HepG2 (cell line): ENCODE measurements around the gene HOXA10. TPM values are rescaled to one million over a fixed set of nuclear protein-coding genes. Genes with fewer than 3 reads are reported as not detected.

ENCODE experiments used
- ATAC-seq: fragments of 200-7000 bp; cut with Tn5 transposase; 3 replicates; pipeline ENCODE4 v1.9.1; 2020; ENCODE audit warnings: mild to moderate bottlenecking, moderate library complexity
- BruUV-seq: library from RNA; stranded (reverse); fragments of 400-500 nt; replicated peaks from 2 replicates; lab custom pipeline; 2021; lab: Mats Ljungman, UMichigan
- CTCF ChIA-PET: fragments of 300-600 bp; formaldehyde crosslinking; extraction: SDS; loops from one replicate; lab custom pipeline; 2021; ENCODE audit warnings: low total read pairs, inconsistent platforms, low intra/inter-chr PET ratio; lab: Yijun Ruan, JAX
- POLR2A ChIA-PET: fragments of 350-600 bp; sonication (Branson Sonifier 250); formaldehyde crosslinking; loops from one replicate; lab custom pipeline; 2020; ENCODE audit warnings: antibody characterized with exemption, inconsistent platforms; lab: Yijun Ruan, JAX
- DNase-seq: peaks from one replicate; pipeline ENCODE4 v3.0.0-alpha.2; 2015; ENCODE audit warnings: low spot score
- FAIRE-seq: peaks from 3 replicates; lab custom pipeline; 2011; peaks lifted over from hg19 to GRCh38; lab: Jason Lieb, UNC
- H2AFZ ChIP-seq: one replicate; pipeline ENCODE4 v1.6.1; 2011; ENCODE audit warnings: low read length, inconsistent platforms
- H3K27ac ChIP-seq: fragments of 300-600 bp; 3 replicates; pipeline ENCODE4 v1.8.0; 2011; ENCODE audit warnings: mixed run types, mild to moderate bottlenecking, mixed read lengths, low read length, inconsistent platforms; ENCODE audit not compliant: insufficient read depth; ENCODE audit errors: extremely low read length
- H3K27me3 ChIP-seq, 2 experiments: fragments of 200-600 bp in 1 of 2; 2 replicates in 1 of 2; 3 replicates in 1 of 2; pipeline versions ENCODE4 v1.6.0 to v1.8.0; 2011; ENCODE audit warnings: low read length in 2 of 2, mild to moderate bottlenecking in 2 of 2, moderate library complexity in 2 of 2, inconsistent platforms in 1 of 2; ENCODE audit not compliant: insufficient read depth in 2 of 2, control insufficient read depth in 1 of 2
- H3K36me3 ChIP-seq, 2 experiments: fragments of 200-600 bp in 1 of 2; replicated peaks in 1 of 2; 2 replicates in 1 of 2; 3 replicates in 1 of 2; pipeline versions ENCODE4 v1.5.1 to v1.8.0; 2011; ENCODE audit warnings: low read length in 2 of 2, inconsistent platforms in 1 of 2; ENCODE audit not compliant: insufficient read depth in 2 of 2, control insufficient read depth in 1 of 2
- H3K4me1 ChIP-seq: 2 replicates; pipeline ENCODE4 v1.5.1; 2012; ENCODE audit warnings: low read length, inconsistent platforms; ENCODE audit not compliant: insufficient read depth
- H3K4me2 ChIP-seq: 2 replicates; pipeline ENCODE4 v1.6.0; 2011; ENCODE audit warnings: low read depth, low read length, inconsistent platforms
- H3K4me3 ChIP-seq, 3 experiments: fragments of 200-600 bp in 1 of 3; sonication (generic), shearing (Covaris generic) in 1 of 3; replicated peaks in 1 of 3; 2 replicates each; pipeline ENCODE4 v1.5.1; 2011 to 2016; ENCODE audit warnings: low read length in 3 of 3, inconsistent platforms in 2 of 3, low read depth in 2 of 3, mild to moderate bottlenecking in 2 of 3, control low read depth in 1 of 3, mixed read lengths in 1 of 3; ENCODE audit not compliant: insufficient read depth in 1 of 3
- H3K79me2 ChIP-seq: one replicate; pipeline ENCODE4 v1.6.1; 2011; ENCODE audit warnings: low read length, inconsistent platforms; ENCODE audit not compliant: insufficient read depth
- H3K9ac ChIP-seq: 2 replicates; pipeline ENCODE4 v1.6.0; 2011; ENCODE audit warnings: mild to moderate bottlenecking, low read depth, low read length, inconsistent platforms; ENCODE audit not compliant: insufficient read depth
- H3K9me3 ChIP-seq: 2 replicates; pipeline ENCODE4 v1.5.1; 2012; ENCODE audit warnings: mild to moderate bottlenecking, low read length
- H4K20me1 ChIP-seq: 2 replicates; pipeline ENCODE4 v1.6.0; 2011; ENCODE audit warnings: inconsistent platforms, mild to moderate bottlenecking, low read length, moderate library complexity; ENCODE audit not compliant: insufficient read depth
- CHCHD3 ChIP-seq: sonication (generic); formaldehyde crosslinking; IDR thresholded peaks from 2 replicates; pipeline ENCODE4 v1.8.0; 2022; ENCODE audit warnings: mild to moderate bottlenecking, missing genetic modification reagents, moderate library complexity
- KLF11 ChIP-seq: IDR thresholded peaks from 2 replicates; pipeline ENCODE4 v1.6.1; 2016; ENCODE audit warnings: missing compliant biosample characterization
- TEAD3 ChIP-seq: optimal IDR thresholded peaks from 2 replicates; pipeline ENCODE3; 2016; ENCODE audit warnings: borderline replicate concordance
- TFE3 ChIP-seq: IDR thresholded peaks from 2 replicates; pipeline ENCODE4 v1.6.1; 2016
- THRA ChIP-seq: sonication (generic); formaldehyde crosslinking; IDR thresholded peaks from 2 replicates; pipeline ENCODE4 v1.4.0; 2020; ENCODE audit warnings: missing genetic modification reagents, borderline replicate concordance
- WGBS: methylation state at CpG from one replicate; pipeline ENCODE4 v1.1.6; 2017; ENCODE audit warnings: low lambda C conversion rate; 5-methylcytosine and 5-hydroxymethylcytosine counted together
- in situ Hi-C: cut with HindIII; loops from 2 replicates; pipeline ENCODE4 v1.10.0; 2017; ENCODE audit warnings: low pct_unique_long_range_greater_than_20kb; ENCODE audit not compliant: extremely low pct_ligation_motif_present
- intact Hi-C: fragments of 100-400 bp; cut with micrococcal nuclease; formaldehyde crosslinking; loops from one replicate; pipeline ENCODE4 v1.10.0; 2022; ENCODE audit not compliant: unreplicated experiment
- polyA plus RNA-seq, 8 experiments: library from polyadenylated mRNA; depleted of rRNA in 3 of 8; stranded (reverse) in 7 of 8; unstranded in 1 of 8; fragments of >200 nt; fragmentation: Illumina TruSeq in 4 of 8; extraction: Trizol in 4 of 8; gene quantifications; 2 replicates each; pipeline versions ENCODE4 v1.2.1 to v1.2.3, GENCODE V29; 2011 to 2016; ENCODE audit warnings: low read depth in 4 of 8, missing spikeins in 1 of 8, mixed read lengths in 1 of 8; ENCODE audit not compliant: insufficient read depth in 1 of 8
- total RNA-seq, 5 experiments: library from RNA; depleted of rRNA; stranded (reverse); fragments of >200 nt; fragmentation: Illumina TruSeq; extraction: Trizol; gene quantifications; 2 replicates each; pipeline ENCODE4 v1.2.3, GENCODE V29; 2016; ENCODE audit warnings: low read depth in 1 of 5

The HOXA10 gene
- total and polyA plus RNA-seq, 2 of the 13 experiments (the other 11 are each of a cell fraction or from before 2014, with no cell fraction given), result not detected

- in situ Hi-C loops, result loop anchor here (5.0 to 10.0 kb wide), 3 partner anchors 373 to 821 kb away; no protein-coding TSS in a partner anchor
- CTCF ChIA-PET, result no interaction called here
Measured at GRCh38 chr7:27201580-27202017, 27.5 kb upstream of the HOXA10 start.

More at GRCh38 chr7:27201580-27202017, 27.5 kb upstream of the HOXA10 start:
- POLR2A ChIA-PET, result interaction anchor here (0.6 kb wide), 1 partner anchor 78 kb away, joined by 4 read pairs; no protein-coding TSS in a partner anchor
- TF ChIP-seq TEAD3 (CRISPR knock-in tag) (no peak), TFE3 (no peak), KLF11 (CRISPR knock-in tag) (no peak), CHCHD3 (CRISPR knock-in tag) (no peak), THRA (no peak)
- no peaks in the 10 kb centered on the region for H3K36me3 ChIP-seq
- no peak overlapping the region for H3K9ac ChIP-seq
- ATAC-seq, result peak; percentile 23
- BruUV-seq, result no TSS peak
- peaks cover 30% of the 10 kb centered on the region for H3K4me1 ChIP-seq
- H4K20me1 ChIP-seq, result peaks cover 3% of the 10 kb centered on the region; the same call in 1 of the 2 replicates
- DNase-seq, result no peak
- peak overlapping the region; percentile 80 for H3K4me2 ChIP-seq
- H3K27ac ChIP-seq, result no peak overlapping the region
- no peaks in the 10 kb centered on the region for H3K79me2 ChIP-seq
- no peaks in the 10 kb centered on the region for H3K9me3 ChIP-seq
- intact Hi-C loops, result no loop called here
- 9% methylated on average over 3 of the region's 4 CpGs for WGBS
- peaks cover 17 to 86% of the 10 kb centered on the region in 2 experiments for H3K27me3 ChIP-seq
- FAIRE-seq, result no peak
- no peak overlapping the region for H2AFZ ChIP-seq
- peak overlapping the region; percentile 30 to 69 (median 33); a peak in 5 of 6 replicates for H3K4me3 ChIP-seq
